Measurements from ENCODE around the gene GALNT2. TPM values are rescaled to one million over a fixed set of nuclear protein-coding genes. Genes with fewer than 3 reads are reported as not detected.

GALNT2 gene
- total RNA-seq, 2 experiments from 2014 or later, result 48.2 to 51.0 TPM

GRCh38 chr1:230149751-230150584, 82.9 kb downstream of the GALNT2 start:
- Mint-ChIP-seq H3K27ac (no peak overlapping the region), H3K36me3 (ENCODE audit: low read depth) (peaks cover 5% of the 10 kb centered on the region), H3K9me3 (ENCODE audit: low read depth) (no peaks in the 10 kb centered on the region), H3K4me1 (peaks cover 39% of the 10 kb centered on the region), H3K27me3 (no peaks in the 10 kb centered on the region), H3K4me3 (no peak overlapping the region)
- ChIA-PET CTCF (interaction anchor here (0.5 to 0.6 kb wide), 2 partner anchors 324 to 706 kb away, joined by 3 to 4 read pairs; no protein-coding TSS in a partner anchor), POLR2A (no interaction called here)
- DNase-seq (peak; percentile 32), ATAC-seq (peak; percentile 70)
- intact Hi-C loops (cut with DNase I, micrococcal nuclease), result loop anchor here in 1 of 2 experiments (5.0 kb wide), 1 partner anchor 133 kb away; no protein-coding TSS in a partner anchor

- ChIA-PET CTCF (interaction anchor here (0.5 kb wide), 1 partner anchor 707 kb away, joined by 4 read pairs; no protein-coding TSS in a partner anchor), POLR2A (no interaction called here)
- Mint-ChIP-seq H3K27me3 (no peaks in the 10 kb centered on the region), H3K4me1 (peaks cover 39% of the 10 kb centered on the region), H3K9me3 (ENCODE audit: low read depth) (no peaks in the 10 kb centered on the region), H3K4me3 (no peak overlapping the region), H3K36me3 (ENCODE audit: low read depth) (peaks cover 5% of the 10 kb centered on the region), H3K27ac (no peak overlapping the region)
- DNase-seq, result no peak
- intact Hi-C loops (cut with DNase I, micrococcal nuclease), result loop anchor here in 1 of 2 experiments (5.0 kb wide), 1 partner anchor 133 kb away; no protein-coding TSS in a partner anchor
- no peak for ATAC-seq
Measured at GRCh38 chr1:230150615-230151014, 83.6 kb downstream of the GALNT2 start.

GRCh38 chr1:230151924-230152468, 85.0 kb downstream of the GALNT2 start:
- intact Hi-C loops (cut with DNase I, micrococcal nuclease), result loop anchor here in 1 of 2 experiments (5.0 kb wide), 1 partner anchor 135 kb away; no protein-coding TSS in a partner anchor
- no peak overlapping the region for H3K4me3 Mint-ChIP-seq
- H3K36me3 Mint-ChIP-seq (ENCODE audit: low read depth), result peaks cover 8% of the 10 kb centered on the region
- no peak for ATAC-seq
- no peak for DNase-seq
- peak overlapping the region; percentile 10 for H3K27ac Mint-ChIP-seq
- ChIA-PET CTCF (interaction anchor here (0.5 kb wide), 1 partner anchor 1014 kb away, joined by 5 read pairs; no protein-coding TSS in a partner anchor), POLR2A (no interaction called here)
- no peaks in the 10 kb centered on the region for H3K9me3 Mint-ChIP-seq (ENCODE audit: low read depth)
- peaks cover 42% of the 10 kb centered on the region for H3K4me1 Mint-ChIP-seq
- no peaks in the 10 kb centered on the region for H3K27me3 Mint-ChIP-seq

- H3K4me3 Mint-ChIP-seq, result no peak overlapping the region
- H3K27me3 Mint-ChIP-seq, result no peaks in the 10 kb centered on the region
Measured at GRCh38 chr1:230152999-230153398, 86.0 kb downstream of the GALNT2 start.

GRCh38 chr1:230153641-230154296, 86.7 kb downstream of the GALNT2 start:
- intact Hi-C loops (cut with DNase I, micrococcal nuclease), result loop anchor here in 1 of 2 experiments (5.0 kb wide), 1 partner anchor 136 kb away; no protein-coding TSS in a partner anchor
- Mint-ChIP-seq H3K27ac (no peak overlapping the region), H3K27me3 (no peaks in the 10 kb centered on the region), H3K9me3 (ENCODE audit: low read depth) (no peaks in the 10 kb centered on the region), H3K4me1 (peaks cover 47% of the 10 kb centered on the region), H3K4me3 (no peak overlapping the region), H3K36me3 (ENCODE audit: low read depth) (peaks cover 9% of the 10 kb centered on the region)
- DNase-seq, result no peak
- ChIA-PET CTCF (interaction anchor here (0.7 to 1.6 kb wide), 3 partner anchors 14 to 493 kb away, joined by 4 to 6 read pairs (median 5); no protein-coding TSS in a partner anchor), POLR2A (interaction anchor here (0.5 to 1.2 kb wide), 2 partner anchors 44 to 80 kb away, joined by 3 read pairs; no protein-coding TSS in a partner anchor)
- ATAC-seq, result no peak

More at GRCh38 chr1:230152999-230153398, 86.0 kb downstream of the GALNT2 start:
- peaks cover 9% of the 10 kb centered on the region for H3K36me3 Mint-ChIP-seq (ENCODE audit: low read depth)
- intact Hi-C loops (cut with DNase I, micrococcal nuclease), result loop anchor here in 1 of 2 experiments (5.0 kb wide), 1 partner anchor 136 kb away; no protein-coding TSS in a partner anchor
- ChIA-PET POLR2A (interaction anchor here (0.5 to 1.2 kb wide), 2 partner anchors 43 to 79 kb away, joined by 3 read pairs; no protein-coding TSS in a partner anchor), CTCF (interaction anchor here (1.6 kb wide), 1 partner anchor 14 kb away, joined by 6 read pairs; no protein-coding TSS in a partner anchor)
- DNase-seq (no peak), ATAC-seq (no peak)
- no peaks in the 10 kb centered on the region for H3K9me3 Mint-ChIP-seq (ENCODE audit: low read depth)
- peaks cover 46% of the 10 kb centered on the region for H3K4me1 Mint-ChIP-seq
- no peak overlapping the region for H3K27ac Mint-ChIP-seq

- CTCF ChIA-PET, result interaction anchor here (0.6 to 1.0 kb wide), 3 partner anchors 13 to 342 kb away, joined by 3 to 4 read pairs (median 3); no protein-coding TSS in a partner anchor
- Mint-ChIP-seq H3K27ac (no peak overlapping the region), H3K27me3 (no peaks in the 10 kb centered on the region), H3K9me3 (ENCODE audit: low read depth) (no peaks in the 10 kb centered on the region), H3K4me1 (peaks cover 42% of the 10 kb centered on the region), H3K36me3 (ENCODE audit: low read depth) (peaks cover 9% of the 10 kb centered on the region), H3K4me3 (no peak overlapping the region)
- DNase-seq (no peak), ATAC-seq (no peak)
- POLR2A ChIA-PET, result no interaction called here
- intact Hi-C loops (cut with DNase I, micrococcal nuclease), result no loop called here
Measured at GRCh38 chr1:230155021-230155420, 88.0 kb downstream of the GALNT2 start.

- intact Hi-C loops (cut with DNase I, micrococcal nuclease), result no loop called here
- DNase-seq (no peak), ATAC-seq (no peak)
- H3K9me3 Mint-ChIP-seq (ENCODE audit: low read depth), result no peaks in the 10 kb centered on the region
- ChIA-PET POLR2A (no interaction called here), CTCF (interaction anchor here (0.7 to 1.0 kb wide), 2 partner anchors 11 to 12 kb away, joined by 3 read pairs; no protein-coding TSS in a partner anchor)
- no peak overlapping the region for H3K27ac Mint-ChIP-seq
- peaks cover 40% of the 10 kb centered on the region for H3K4me1 Mint-ChIP-seq
- H3K36me3 Mint-ChIP-seq (ENCODE audit: low read depth), result peaks cover 7% of the 10 kb centered on the region
- no peak overlapping the region for H3K4me3 Mint-ChIP-seq
- H3K27me3 Mint-ChIP-seq, result no peaks in the 10 kb centered on the region
Measured at GRCh38 chr1:230156068-230156467, 89.0 kb downstream of the GALNT2 start.

- DNase-seq (no peak), ATAC-seq (no peak)
- no peaks in the 10 kb centered on the region for H3K27me3 Mint-ChIP-seq
- H3K4me1 Mint-ChIP-seq, result peaks cover 41% of the 10 kb centered on the region
- H3K9me3 Mint-ChIP-seq (ENCODE audit: low read depth), result no peaks in the 10 kb centered on the region
- H3K36me3 Mint-ChIP-seq (ENCODE audit: low read depth), result peaks cover 5% of the 10 kb centered on the region
- no peak overlapping the region for H3K4me3 Mint-ChIP-seq
- ChIA-PET CTCF (interaction anchor here (0.7 kb wide), 1 partner anchor 10 kb away, joined by 3 read pairs; no protein-coding TSS in a partner anchor), POLR2A (no interaction called here)
- intact Hi-C loops (cut with DNase I, micrococcal nuclease), result no loop called here
- no peak overlapping the region for H3K27ac Mint-ChIP-seq
Measured at GRCh38 chr1:230156536-230156935, 89.5 kb downstream of the GALNT2 start.

- Mint-ChIP-seq H3K4me3 (no peak overlapping the region), H3K36me3 (ENCODE audit: low read depth) (peaks cover 4% of the 10 kb centered on the region), H3K4me1 (peaks cover 46% of the 10 kb centered on the region), H3K9me3 (ENCODE audit: low read depth) (no peaks in the 10 kb centered on the region), H3K27ac (no peak overlapping the region), H3K27me3 (no peaks in the 10 kb centered on the region)
- intact Hi-C loops (cut with DNase I, micrococcal nuclease), result no loop called here
- no peak for ATAC-seq
- DNase-seq, result no peak
- ChIA-PET CTCF (interaction anchor here (1.3 kb wide), 1 partner anchor 9 kb away, joined by 3 read pairs; no protein-coding TSS in a partner anchor), POLR2A (no interaction called here)
Measured at GRCh38 chr1:230157420-230158390, 90.7 kb downstream of the GALNT2 start.
